A549 (cell line): Measurements from ENCODE around the gene FOXP1. TPM values are rescaled to one million over a fixed set of nuclear protein-coding genes. Genes with fewer than 3 reads are reported as not detected.
A peak's percentile ranks its signal among the peaks of the same experiment; 100 is the strongest.

ENCODE experiments used
- ATAC-seq, 2 experiments: fragments of 200-7000 bp in 1 of 2; fragments of >200 bp in 1 of 2; cut with Nextera tagmentation in 1 of 2; cut with Tn5 transposase in 1 of 2; 3 replicates each; pipeline versions ENCODE4 v1.8.0 to v1.9.1; 2018 to 2020; ENCODE audit warnings: mild to moderate bottlenecking in 1 of 2, moderate library complexity in 1 of 2
- CTCF ChIA-PET: fragments of 300-600 bp; sonication (Branson Sonifier 250); formaldehyde crosslinking; extraction: SDS; loops from one replicate; lab custom pipeline; 2021; ENCODE audit warnings: antibody characterized with exemption, inconsistent platforms; lab: Yijun Ruan, JAX
- POLR2A ChIA-PET: fragments of 350-600 bp; formaldehyde crosslinking; extraction: SDS; loops from one replicate; lab custom pipeline; 2021; ENCODE audit warnings: antibody characterized with exemption, inconsistent platforms; lab: Yijun Ruan, JAX
- DNase-seq, 2 experiments: peaks; one replicate each; pipeline versions ENCODE4 v3.0.0 to v3.0.0-alpha.2; 2011 to 2016; ENCODE audit warnings: low read depth in 1 of 2, low spot score in 1 of 2
- FAIRE-seq: peaks from 2 replicates; lab custom pipeline; 2011; peaks lifted over from hg19 to GRCh38; lab: Jason Lieb, UNC
- H3K27ac ChIP-seq, 2 experiments: fragments of >200 bp; sonication (Bioruptor Twin); formaldehyde crosslinking; 3 replicates each; pipeline ENCODE4 v1.5.1; 2016 to 2017
- H3K4me1 ChIP-seq: fragments of >200 bp; sonication (Bioruptor Twin); formaldehyde crosslinking; 3 replicates; pipeline ENCODE4 v1.6.1; 2016
- H3K4me2 ChIP-seq: fragments of >200 bp; sonication (Bioruptor Twin); formaldehyde crosslinking; 3 replicates; pipeline ENCODE4 v1.6.1; 2016
- H3K4me3 ChIP-seq: fragments of >200 bp; sonication (Bioruptor Twin); formaldehyde crosslinking; 3 replicates; pipeline ENCODE4 v1.5.1; 2016
- H3K9me3 ChIP-seq: fragments of >200 bp; sonication (Bioruptor Twin); formaldehyde crosslinking; 3 replicates; pipeline ENCODE4 v1.6.1; 2016
- BHLHE40 ChIP-seq: IDR thresholded peaks from 2 replicates; pipeline ENCODE4 v1.6.1; 2012; ENCODE audit warnings: low read depth, low read length, inconsistent platforms
- CBX8 ChIP-seq: fragments of 200-600 bp; sonication (generic); IDR thresholded peaks from 2 replicates; pipeline ENCODE4 v1.6.1; 2016
- CHD2 ChIP-seq: fragments of 150-350 bp; IDR thresholded peaks from 2 replicates; pipeline ENCODE4 v1.6.1; 2014; ENCODE audit warnings: low read length; ENCODE audit not compliant: partially characterized antibody
- EHMT2 ChIP-seq: fragments of 200-600 bp; sonication (generic); IDR thresholded peaks from 2 replicates; pipeline ENCODE4 v1.6.1; 2016; ENCODE audit warnings: antibody characterized with exemption, low read depth, mild to moderate bottlenecking, moderate library complexity
- FOXS1 ChIP-seq: fragments of 250-450 bp; sonication (Bioruptor Pico); IDR thresholded peaks from 2 replicates; pipeline ENCODE4 v1.5.0; 2020; ENCODE audit warnings: mild to moderate bottlenecking, moderate library complexity
- HES2 ChIP-seq: fragments of >200 bp; sonication (Bioruptor Twin); formaldehyde crosslinking; IDR thresholded peaks from 2 replicates; pipeline ENCODE4 v1.6.1; 2016
- HOXB5 ChIP-seq: fragments of 250-450 bp; sonication (Bioruptor Pico); IDR thresholded peaks from 2 replicates; pipeline ENCODE4 v1.5.0; 2020; ENCODE audit warnings: mild to moderate bottlenecking, moderate library complexity
- JUN ChIP-seq, 2 experiments: fragments of >200 bp; sonication (Bioruptor Twin); formaldehyde crosslinking; IDR thresholded peaks; 2 replicates in 1 of 2; 3 replicates in 1 of 2; pipeline ENCODE4 v1.6.1; 2016 to 2017
- JUNB ChIP-seq: fragments of >200 bp; sonication (Bioruptor Twin); formaldehyde crosslinking; IDR thresholded peaks from 2 replicates; pipeline ENCODE4 v1.6.1; 2016
- KDM5A ChIP-seq: fragments of 200-600 bp; sonication (generic); IDR thresholded peaks from 2 replicates; pipeline ENCODE4 v1.6.1; 2016; ENCODE audit warnings: antibody characterized with exemption, mild to moderate bottlenecking
- MAX ChIP-seq: IDR thresholded peaks from 2 replicates; pipeline ENCODE4 v1.6.1; 2012
- MAZ ChIP-seq: fragments of 150-350 bp; IDR thresholded peaks from 2 replicates; pipeline ENCODE4 v1.6.1; 2014; ENCODE audit warnings: antibody characterized with exemption, low read depth, low read length, borderline replicate concordance
- NFE2L2 ChIP-seq: fragments of 150-350 bp; conservative IDR thresholded peaks from 2 replicates; pipeline ENCODE4 v1.6.1; 2014; ENCODE audit warnings: low read length
- NR3C1 ChIP-seq: fragments of >200 bp; sonication (Bioruptor Twin); formaldehyde crosslinking; IDR thresholded peaks from 3 replicates; pipeline ENCODE4 v1.6.1; 2017
- PBX3 ChIP-seq: IDR thresholded peaks from 2 replicates; pipeline ENCODE4 v1.6.1; 2012
- POLR2AphosphoS2 ChIP-seq: conservative IDR thresholded peaks from 2 replicates; pipeline ENCODE4 v1.6.1; 2012; ENCODE audit warnings: low read length, improper control_type of control experiment, inconsistent platforms
- SMC3 ChIP-seq: fragments of >200 bp; sonication (Bioruptor Twin); formaldehyde crosslinking; IDR thresholded peaks from 3 replicates; pipeline ENCODE4 v1.6.1; 2018; ENCODE audit warnings: inconsistent platforms
- ZNF302 ChIP-seq: fragments of 250-450 bp; sonication (Bioruptor Pico); IDR thresholded peaks from 2 replicates; pipeline ENCODE4 v1.9.0; 2021; ENCODE audit warnings: inconsistent platforms, mild to moderate bottlenecking, moderate library complexity
- ZSCAN20 ChIP-seq: fragments of 250-450 bp; sonication (Bioruptor Pico); IDR thresholded peaks from 2 replicates; pipeline ENCODE4 v1.8.0; 2022; ENCODE audit warnings: mild to moderate bottlenecking, moderate library complexity
- WGBS: methylation state at CpG from one replicate; pipeline ENCODE4 v1.1.6; 2017; ENCODE audit errors: missing lambda C conversion rate; 5-methylcytosine and 5-hydroxymethylcytosine counted together
- polyA plus RNA-seq, 4 experiments: library from polyadenylated mRNA; depleted of rRNA in 3 of 4; stranded (reverse); fragments of >200 nt; fragmentation: RNase III in 1 of 4; extraction: RNeasy Plus Mini Kit Qiagen cat#74134 plus additional on column Dnase treatment in 1 of 4; gene quantifications; 2 replicates in 3 of 4; 3 replicates in 1 of 4; pipeline ENCODE4 v1.2.3, GENCODE V29; 2011 to 2017
- TF ChIP-seq, protein P1 (sequence below): fragments of >200 bp; sonication (Bioruptor Twin); formaldehyde crosslinking; IDR thresholded peaks from 3 replicates; pipeline ENCODE4 v1.5.1; 2016
- TF ChIP-seq, protein P2 (sequence below): fragments of 250-450 bp; sonication (Bioruptor Pico); IDR thresholded peaks from 2 replicates; pipeline ENCODE4 v1.5.0; 2021; ENCODE audit warnings: mild to moderate bottlenecking, moderate library complexity, borderline replicate concordance
- TF ChIP-seq, protein P3 (sequence below): fragments of 250-450 bp; sonication (Bioruptor Pico); IDR thresholded peaks from 2 replicates; pipeline ENCODE4 v1.5.0; 2020; ENCODE audit warnings: low read depth, mild to moderate bottlenecking, moderate library complexity

The FOXP1 gene
- polyA plus RNA-seq, 2 of the 4 experiments (the other 2 are of a cell fraction): 12.8 to 13.9 TPM

DNA sequence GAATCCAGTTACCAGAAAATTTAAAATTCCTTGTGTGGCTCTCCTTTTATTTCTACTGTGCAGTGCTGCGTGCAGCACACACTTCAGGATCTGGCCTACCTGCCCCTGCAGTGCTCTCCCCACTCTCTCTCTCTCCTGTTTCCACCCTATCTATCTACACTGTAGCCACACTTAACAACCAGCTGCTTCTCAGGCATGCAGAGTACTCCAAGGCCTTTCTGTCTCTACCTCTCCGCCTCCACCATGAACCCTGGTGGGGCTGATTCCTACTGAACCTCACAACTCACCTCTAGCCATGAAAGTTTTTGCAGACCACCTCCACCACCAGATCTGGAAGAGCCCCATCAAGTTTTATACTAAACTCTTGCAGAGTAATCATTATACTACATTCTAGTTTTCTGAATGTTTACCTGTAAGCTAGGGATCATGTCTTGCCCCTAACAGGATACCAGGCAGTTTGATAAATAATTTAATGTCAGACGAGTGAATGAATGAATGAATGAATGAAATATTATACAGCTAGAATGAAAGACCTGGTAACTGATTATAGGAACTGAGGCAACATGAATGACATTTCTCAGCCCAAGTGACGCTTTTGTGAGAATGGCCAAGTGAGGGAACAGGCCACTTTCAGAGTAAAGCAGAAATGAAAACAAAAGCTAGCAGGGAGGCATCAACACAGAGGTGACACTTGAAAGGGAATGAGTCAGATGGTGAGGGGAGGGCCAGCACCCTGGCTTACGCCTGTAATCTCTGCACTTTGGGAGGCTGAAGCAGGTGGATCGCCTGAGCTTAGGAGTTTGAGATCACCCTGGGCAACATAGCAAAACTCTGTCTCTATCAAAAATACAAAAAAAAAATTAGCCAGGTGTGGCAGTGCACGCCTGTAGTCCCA is 363.5 kb downstream of the FOXP1 start:
- 87% methylated on average over 7 of the region's 7 CpGs for WGBS
- Histone ChIP-seq H3K9me3 (no peaks in the 10 kb centered on the region), H3K4me3 (no peak overlapping the region), H3K4me1 (peaks cover 5% of the 10 kb centered on the region; the same call in 1 of the 3 replicates), H3K4me2 (no peak overlapping the region), H3K27ac (no peak overlapping the region)
- no peak for TF ChIP-seq JUNB
- TF ChIP-seq EHMT2: no peak
- no peak for TF ChIP-seq HOXB5 (CRISPR knock-in tag)
- TF ChIP-seq, protein P1, sequence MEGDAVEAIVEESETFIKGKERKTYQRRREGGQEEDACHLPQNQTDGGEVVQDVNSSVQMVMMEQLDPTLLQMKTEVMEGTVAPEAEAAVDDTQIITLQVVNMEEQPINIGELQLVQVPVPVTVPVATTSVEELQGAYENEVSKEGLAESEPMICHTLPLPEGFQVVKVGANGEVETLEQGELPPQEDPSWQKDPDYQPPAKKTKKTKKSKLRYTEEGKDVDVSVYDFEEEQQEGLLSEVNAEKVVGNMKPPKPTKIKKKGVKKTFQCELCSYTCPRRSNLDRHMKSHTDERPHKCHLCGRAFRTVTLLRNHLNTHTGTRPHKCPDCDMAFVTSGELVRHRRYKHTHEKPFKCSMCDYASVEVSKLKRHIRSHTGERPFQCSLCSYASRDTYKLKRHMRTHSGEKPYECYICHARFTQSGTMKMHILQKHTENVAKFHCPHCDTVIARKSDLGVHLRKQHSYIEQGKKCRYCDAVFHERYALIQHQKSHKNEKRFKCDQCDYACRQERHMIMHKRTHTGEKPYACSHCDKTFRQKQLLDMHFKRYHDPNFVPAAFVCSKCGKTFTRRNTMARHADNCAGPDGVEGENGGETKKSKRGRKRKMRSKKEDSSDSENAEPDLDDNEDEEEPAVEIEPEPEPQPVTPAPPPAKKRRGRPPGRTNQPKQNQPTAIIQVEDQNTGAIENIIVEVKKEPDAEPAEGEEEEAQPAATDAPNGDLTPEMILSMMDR: no peak
- no peak for TF ChIP-seq ZSCAN20 (CRISPR knock-in tag)
- TF ChIP-seq SMC3: no peak
- no peak for TF ChIP-seq MAX
- TF ChIP-seq POLR2AphosphoS2: no peak
- no peak for TF ChIP-seq CBX8
- TF ChIP-seq ZNF302 (CRISPR knock-in tag): no peak
- no peak for TF ChIP-seq NR3C1
- no peak for TF ChIP-seq FOXS1 (CRISPR knock-in tag)
- TF ChIP-seq MAZ: no peak
- TF ChIP-seq, protein P2, sequence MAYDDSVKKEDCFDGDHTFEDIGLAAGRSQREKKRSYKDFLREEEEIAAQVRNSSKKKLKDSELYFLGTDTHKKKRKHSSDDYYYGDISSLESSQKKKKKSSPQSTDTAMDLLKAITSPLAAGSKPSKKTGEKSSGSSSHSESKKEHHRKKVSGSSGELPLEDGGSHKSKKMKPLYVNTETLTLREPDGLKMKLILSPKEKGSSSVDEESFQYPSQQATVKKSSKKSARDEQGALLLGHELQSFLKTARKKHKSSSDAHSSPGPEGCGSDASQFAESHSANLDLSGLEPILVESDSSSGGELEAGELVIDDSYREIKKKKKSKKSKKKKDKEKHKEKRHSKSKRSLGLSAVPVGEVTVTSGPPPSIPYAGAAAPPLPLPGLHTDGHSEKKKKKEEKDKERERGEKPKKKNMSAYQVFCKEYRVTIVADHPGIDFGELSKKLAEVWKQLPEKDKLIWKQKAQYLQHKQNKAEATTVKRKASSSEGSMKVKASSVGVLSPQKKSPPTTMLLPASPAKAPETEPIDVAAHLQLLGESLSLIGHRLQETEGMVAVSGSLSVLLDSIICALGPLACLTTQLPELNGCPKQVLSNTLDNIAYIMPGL (CRISPR knock-in tag): no peak
- TF ChIP-seq JUN (IDR thresholded peaks at IDR 0.05): no peak
- TF ChIP-seq PBX3: no peak
- TF ChIP-seq, protein P3, sequence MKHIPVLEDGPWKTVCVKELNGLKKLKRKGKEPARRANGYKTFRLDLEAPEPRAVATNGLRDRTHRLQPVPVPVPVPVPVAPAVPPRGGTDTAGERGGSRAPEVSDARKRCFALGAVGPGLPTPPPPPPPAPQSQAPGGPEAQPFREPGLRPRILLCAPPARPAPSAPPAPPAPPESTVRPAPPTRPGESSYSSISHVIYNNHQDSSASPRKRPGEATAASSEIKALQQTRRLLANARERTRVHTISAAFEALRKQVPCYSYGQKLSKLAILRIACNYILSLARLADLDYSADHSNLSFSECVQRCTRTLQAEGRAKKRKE (CRISPR knock-in tag): no peak
- no peak for TF ChIP-seq KDM5A
- no peak for TF ChIP-seq NFE2L2
- TF ChIP-seq HES2: no peak
- FAIRE-seq (no peak), ATAC-seq (no peak), DNase-seq (no peak)
- ChIA-PET POLR2A (no interaction called here), CTCF (interaction anchor here (0.7 to 1.0 kb wide), 3 partner anchors 10 to 1029 kb away, joined by 3 read pairs; no protein-coding TSS in a partner anchor)

DNA sequence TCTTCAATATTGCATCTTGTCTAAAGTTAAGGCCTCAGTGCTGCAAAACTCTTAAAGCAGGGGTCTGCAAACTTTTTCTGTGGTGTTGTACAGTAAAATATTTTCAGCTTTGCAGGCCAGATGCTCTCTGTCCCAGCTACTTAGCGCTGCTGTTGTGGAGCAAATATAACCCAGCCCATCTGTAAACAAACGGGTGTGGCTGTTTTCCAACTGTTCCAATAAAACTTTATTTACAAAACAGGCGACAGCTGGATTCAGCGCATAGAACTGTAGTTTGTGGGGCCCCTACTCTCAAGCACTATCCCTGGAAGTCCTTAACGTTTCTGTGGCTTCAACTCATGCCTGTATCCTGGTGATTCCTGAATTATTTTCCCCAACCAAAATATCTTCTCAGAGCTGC is 365.0 kb downstream of the FOXP1 start:
- TF ChIP-seq CBX8: no peak
- TF ChIP-seq JUNB: no peak
- TF ChIP-seq MAZ: no peak
- no peak for TF ChIP-seq MAX
- no peak for TF ChIP-seq CHD2
- TF ChIP-seq BHLHE40: no peak
- TF ChIP-seq POLR2AphosphoS2: no peak
- FAIRE-seq: no peak
- Histone ChIP-seq H3K4me3 (no peak overlapping the region), H3K9me3 (no peaks in the 10 kb centered on the region), H3K4me2 (no peak overlapping the region), H3K4me1 (peaks cover 5% of the 10 kb centered on the region; the same call in 1 of the 3 replicates), H3K27ac (no peak overlapping the region)
- ATAC-seq: no peak
- peak in 1 of 2 experiments; percentile 10 for DNase-seq
- ChIA-PET CTCF (no interaction called here), POLR2A (no interaction called here)
- WGBS: 59% methylated on average over 5 of the region's 5 CpGs
